ENCODE measurements around the gene FASN. TPM values are rescaled to one million over a fixed set of nuclear protein-coding genes. Genes with fewer than 3 reads are reported as not detected.

FASN gene
- total RNA-seq, 4 donors from 2014 or later, result 30.3 to 63.6 (median 44.8) TPM

GRCh38 chr17:82085031-82085861 is 12.8 kb downstream of the FASN start:
- H3K27ac ChIP-seq (replicated peaks in 1 of 4), result no peak overlapping the region
- intact Hi-C loops (cut with DNase I), result no loop called here
- H3K4me1 ChIP-seq, result no peaks in the 10 kb centered on the region
- no peaks in the 10 kb centered on the region for H3K27me3 ChIP-seq
- WGBS, result 92% methylated on average over 22 of the region's 49 CpGs
- H3K9me3 ChIP-seq, result no peaks in the 10 kb centered on the region
- H3K36me3 ChIP-seq, result peaks cover 87 to 100% (median 100%) of the 10 kb centered on the region in 4 donors
- H3K4me3 ChIP-seq, result no peak overlapping the region
- DNase-seq (ENCODE audit: extremely low spot score), result no peak
- TF ChIP-seq POLR2AphosphoS5 (IDR thresholded peaks at IDR 0.05) (no peak), CTCF (IDR thresholded peaks at IDR 0.05) (no peak), EP300 (IDR thresholded peaks at IDR 0.05) (no peak), POLR2A (IDR thresholded peaks at IDR 0.05; ENCODE audit: low read depth) (no peak)

DNA sequence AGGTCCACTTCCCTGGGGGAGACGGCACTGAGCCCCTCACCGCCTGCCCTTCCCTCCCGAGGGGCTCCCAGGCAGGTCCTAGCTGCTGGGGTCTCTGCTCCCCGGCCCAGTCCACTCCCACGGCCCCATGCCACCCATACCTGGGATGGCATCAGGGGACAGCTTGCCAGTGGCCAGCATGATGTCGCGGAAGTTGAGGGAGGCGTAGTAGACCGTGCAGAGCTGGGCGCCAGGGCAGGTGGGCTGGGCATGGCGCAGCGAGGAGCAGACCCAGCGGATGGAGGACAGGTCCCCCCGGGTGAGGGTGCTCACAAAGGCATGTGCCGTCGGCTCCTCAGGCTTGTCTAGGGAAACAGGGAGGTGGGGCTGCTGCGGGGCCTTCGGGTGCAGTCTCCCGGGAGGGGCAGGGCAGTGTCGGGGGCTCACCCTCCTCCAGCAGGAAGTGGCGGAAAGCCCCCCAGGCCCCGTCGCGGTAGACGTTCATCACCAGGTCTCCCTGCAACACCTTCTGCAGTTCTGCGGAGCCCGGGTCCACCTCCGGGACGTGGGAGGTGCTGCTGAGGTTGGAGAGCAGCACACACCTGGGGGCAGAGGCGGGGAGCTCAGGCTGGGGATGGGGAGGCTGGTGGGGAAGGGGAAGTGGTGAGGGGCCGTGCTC is 13.5 kb downstream of the FASN start:
- Histone ChIP-seq H3K27ac (replicated peaks in 1 of 4) (no peak overlapping the region), H3K36me3 (peaks cover 85 to 100% (median 100%) of the 10 kb centered on the region in 4 donors), H3K4me3 (no peak overlapping the region), H3K4me1 (no peaks in the 10 kb centered on the region), H3K9me3 (no peaks in the 10 kb centered on the region), H3K27me3 (no peaks in the 10 kb centered on the region)
- intact Hi-C loops (cut with DNase I), result no loop called here
- WGBS, result 86% methylated on average over 15 of the region's 31 CpGs
- TF ChIP-seq POLR2AphosphoS5 (IDR thresholded peaks at IDR 0.05) (no peak), CTCF (IDR thresholded peaks at IDR 0.05) (no peak), POLR2A (IDR thresholded peaks at IDR 0.05; ENCODE audit: low read depth) (no peak), EP300 (IDR thresholded peaks at IDR 0.05) (no peak)
- no peak for DNase-seq (ENCODE audit: extremely low spot score)

DNA sequence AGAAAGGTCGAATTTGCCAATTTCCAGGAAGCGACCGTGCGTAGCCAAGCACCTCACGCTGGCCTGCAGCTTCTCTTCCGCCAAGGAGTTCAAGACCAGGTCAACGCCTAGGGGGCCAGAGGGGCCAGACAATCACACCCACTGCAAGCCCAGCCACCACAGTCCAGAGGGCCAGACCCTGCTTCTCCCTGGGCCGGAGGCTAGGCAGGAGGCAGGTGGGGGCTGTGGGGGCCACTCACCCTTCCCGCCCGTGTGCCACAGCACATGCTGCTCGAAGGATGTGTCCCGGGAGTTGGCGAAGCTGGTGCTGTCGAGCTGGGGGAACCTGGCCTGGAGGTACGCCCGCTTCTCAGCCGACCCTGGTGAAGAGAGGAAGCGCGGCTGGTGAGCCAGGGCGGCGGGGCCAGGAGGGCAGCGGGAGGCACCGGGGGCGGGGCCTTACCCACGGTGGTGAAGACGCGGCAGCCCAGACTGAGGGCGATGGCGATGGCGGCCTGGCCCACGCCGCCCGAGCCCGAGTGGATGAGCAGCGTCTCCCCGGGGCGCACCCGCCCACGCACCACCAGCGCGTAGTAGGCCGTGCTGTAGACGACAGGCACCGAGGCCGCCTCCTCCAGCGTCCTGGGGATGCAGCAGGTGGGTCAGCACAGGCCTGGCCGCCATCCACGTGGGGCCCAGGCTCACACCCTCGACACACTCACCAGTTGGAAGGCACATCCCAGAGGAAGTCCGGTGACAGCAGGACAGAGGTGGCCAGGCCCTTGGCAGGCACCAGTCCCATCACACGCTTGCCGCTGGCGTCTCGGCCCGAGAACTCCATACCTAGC is 14.3 kb downstream of the FASN start:
- H3K27me3 ChIP-seq, result no peaks in the 10 kb centered on the region
- no peak overlapping the region for H3K4me3 ChIP-seq
- no peaks in the 10 kb centered on the region for H3K9me3 ChIP-seq
- H3K27ac ChIP-seq (replicated peaks in 1 of 4), result no peak overlapping the region
- H3K4me1 ChIP-seq, result no peaks in the 10 kb centered on the region
- WGBS, result 91% methylated on average over 30 of the region's 55 CpGs
- no peak for DNase-seq (ENCODE audit: extremely low spot score)
- intact Hi-C loops (cut with DNase I), result no loop called here
- H3K36me3 ChIP-seq, result peaks cover 83 to 100% (median 99%) of the 10 kb centered on the region in 4 donors
- TF ChIP-seq POLR2A (IDR thresholded peaks at IDR 0.05; ENCODE audit: low read depth), result no peak

DNA sequence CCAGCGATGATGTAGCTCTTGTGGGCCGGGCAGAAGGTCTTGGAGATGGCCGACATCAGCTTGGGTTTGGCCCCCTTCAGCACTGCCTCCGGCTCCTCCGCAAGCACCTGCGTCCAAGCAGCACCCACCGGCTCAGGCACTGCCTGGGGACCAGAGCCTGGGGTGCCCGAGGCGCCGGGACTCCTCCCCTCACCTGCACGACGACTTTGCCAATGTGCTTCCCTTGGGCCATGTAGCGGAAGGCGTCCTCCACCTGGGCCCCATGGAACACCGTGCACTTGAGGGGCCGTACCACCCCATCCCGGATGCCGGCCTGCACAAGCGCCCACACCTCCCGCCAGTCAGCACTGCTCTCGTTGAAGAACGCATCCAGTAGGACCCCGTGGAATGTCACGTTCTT is 15.0 kb downstream of the FASN start:
- no peaks in the 10 kb centered on the region for H3K27me3 ChIP-seq
- H3K4me1 ChIP-seq, result peaks cover 0 to 2% (median 0%) of the 10 kb centered on the region in 4 donors
- DNase-seq (ENCODE audit: extremely low spot score), result no peak

More for the DNA sequence above, 15.0 kb downstream of the FASN start:
- Histone ChIP-seq H3K36me3 (peaks cover 76 to 100% (median 95%) of the 10 kb centered on the region in 4 donors), H3K9me3 (no peaks in the 10 kb centered on the region), H3K4me3 (no peak overlapping the region), H3K27ac (replicated peaks in 1 of 4) (no peak overlapping the region)
- TF ChIP-seq CTCF (IDR thresholded peaks at IDR 0.05) (no peak), POLR2A (IDR thresholded peaks at IDR 0.05; ENCODE audit: low read depth) (no peak), EP300 (IDR thresholded peaks at IDR 0.05) (no peak), POLR2AphosphoS5 (IDR thresholded peaks at IDR 0.05) (no peak)
- intact Hi-C loops (cut with DNase I), result no loop called here
- 98% methylated on average over 9 of the region's 24 CpGs for WGBS
